ENCODE measurements around the gene ZNF655.

Gene ZNF655

GRCh38 chr7:99596408-99596955 is 38.0 kb downstream of the ZNF655 start:
- DNase-seq: no peak
- in situ Hi-C loops (cut with HindIII; ENCODE audit: low pct_ligation_motif_present, low pct_unique_long_range_greater_than_20kb, low sequenced_read_pairs): no loop called here

DNA sequence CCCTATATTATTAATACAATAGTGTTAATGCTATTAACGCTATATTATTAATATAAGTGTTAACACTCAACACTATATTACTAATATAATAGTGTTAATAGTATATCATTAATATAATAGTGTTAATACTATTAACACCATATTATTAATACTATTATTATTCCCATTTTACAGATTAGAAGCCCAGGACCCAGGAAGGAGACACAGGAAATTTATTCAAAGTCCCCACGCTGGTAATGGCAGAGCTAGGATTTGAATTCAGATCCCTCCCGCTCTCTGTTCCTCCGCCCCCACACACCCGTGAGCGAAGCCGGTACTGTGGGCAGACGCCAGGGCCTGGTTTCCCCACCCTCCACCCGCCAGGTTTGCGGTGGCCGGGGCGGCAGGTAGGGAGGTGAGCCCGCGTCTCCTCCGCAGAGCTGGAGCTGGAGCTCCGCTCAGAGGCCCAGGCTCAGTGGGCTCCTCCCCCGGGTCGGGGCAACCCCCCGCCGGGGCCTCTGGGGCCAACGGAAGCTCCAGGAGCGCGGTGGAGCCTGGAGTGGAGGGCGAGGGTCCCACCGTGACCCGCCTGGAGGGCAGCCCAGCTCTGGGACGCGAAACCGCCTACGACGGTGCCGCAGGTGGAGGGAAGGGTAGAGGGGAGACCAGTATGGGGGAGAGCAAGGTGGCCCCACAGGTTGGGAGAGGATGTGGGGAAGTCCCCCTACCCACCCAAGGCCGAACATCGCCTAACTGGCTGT is 39.5 kb downstream of the ZNF655 start, which contains the start of gene TMEM225B:
TSS of gene TMEM225B (plus strand) at position 506 of the 740 bp plus-strand sequence. CDS start 6,122 bp downstream, outside the sequence.
- no peak for DNase-seq
- in situ Hi-C loops (cut with HindIII; ENCODE audit: low pct_ligation_motif_present, low pct_unique_long_range_greater_than_20kb, low sequenced_read_pairs): no loop called here

DNA sequence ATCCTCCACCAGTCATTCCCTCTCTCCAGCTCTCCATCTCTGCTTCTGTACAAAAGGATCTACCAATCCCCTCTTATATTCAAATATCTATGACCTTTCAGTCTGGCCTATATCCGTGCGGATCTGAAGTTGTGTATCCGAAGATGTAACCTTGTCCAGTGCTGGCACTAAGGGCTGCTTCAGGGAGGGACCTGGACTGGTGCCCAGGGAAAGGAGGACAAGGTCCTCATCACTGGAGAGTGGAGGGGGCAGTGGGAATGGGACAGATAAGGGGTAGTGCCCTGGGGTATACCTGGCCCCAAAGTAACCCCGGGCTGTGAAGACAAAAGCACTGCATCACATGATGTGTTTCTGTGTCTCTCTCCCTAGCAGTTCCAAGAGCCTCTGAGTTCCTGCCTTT is 41.4 kb downstream of the ZNF655 start:
- DNase-seq: no peak
- in situ Hi-C loops (cut with HindIII; ENCODE audit: low pct_ligation_motif_present, low pct_unique_long_range_greater_than_20kb, low sequenced_read_pairs): no loop called here

DNA sequence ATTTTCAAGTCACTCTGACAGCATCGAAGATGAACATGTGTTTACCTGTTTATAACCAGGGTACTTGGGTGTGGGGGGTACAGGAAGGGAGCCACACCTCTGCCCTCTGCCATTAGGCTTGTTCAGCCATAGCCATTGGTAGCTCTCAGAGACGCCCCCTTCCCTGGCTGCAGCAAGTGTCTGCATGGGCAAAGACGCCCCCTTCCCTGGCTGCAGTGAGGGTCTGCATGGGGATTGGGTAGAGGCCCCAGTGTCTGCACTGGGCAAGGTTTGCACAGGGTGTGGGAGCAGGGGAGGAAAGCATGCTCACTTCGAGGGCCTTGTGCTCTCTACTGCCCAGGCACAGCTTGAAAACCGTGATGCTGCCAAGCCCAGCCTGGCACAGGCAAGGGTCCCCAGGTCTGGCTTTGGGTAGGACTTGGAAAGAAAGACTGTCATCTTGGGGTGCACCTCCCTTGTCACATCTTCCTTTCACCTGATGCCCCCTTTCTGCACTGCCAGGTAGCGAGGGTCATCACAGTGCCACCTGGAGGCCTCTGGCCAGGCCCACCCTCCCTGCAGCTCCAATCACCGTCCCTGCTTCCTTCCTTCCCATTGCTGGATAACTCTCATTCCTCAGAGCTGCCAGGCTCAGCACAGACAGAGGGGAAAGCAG is 43.3 kb downstream of the ZNF655 start:
- in situ Hi-C loops (cut with HindIII; ENCODE audit: low pct_ligation_motif_present, low pct_unique_long_range_greater_than_20kb, low sequenced_read_pairs): no loop called here
- DNase-seq: no peak

DNA sequence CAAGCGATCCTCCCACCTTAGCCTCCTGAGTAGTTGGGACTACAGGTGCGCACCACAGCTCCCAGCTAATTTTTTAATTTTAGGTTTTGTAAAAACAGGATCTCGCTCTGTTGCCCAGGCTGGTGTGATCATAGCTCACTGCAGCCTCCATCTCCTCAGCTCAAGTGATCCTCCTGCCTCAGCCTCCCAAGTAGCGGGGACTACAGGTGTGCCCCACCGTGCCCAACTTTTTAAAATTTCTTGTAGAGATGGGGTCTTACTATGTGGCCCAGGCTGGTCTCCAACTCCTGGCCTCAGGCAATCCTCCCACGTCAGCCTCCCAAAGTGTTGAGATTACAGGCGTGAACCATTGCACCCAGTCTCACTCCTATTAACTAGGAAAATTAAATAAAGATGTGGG is 47.1 kb downstream of the ZNF655 start:
- in situ Hi-C loops (cut with HindIII; ENCODE audit: low pct_ligation_motif_present, low pct_unique_long_range_greater_than_20kb, low sequenced_read_pairs): no loop called here
- DNase-seq: no peak

DNA sequence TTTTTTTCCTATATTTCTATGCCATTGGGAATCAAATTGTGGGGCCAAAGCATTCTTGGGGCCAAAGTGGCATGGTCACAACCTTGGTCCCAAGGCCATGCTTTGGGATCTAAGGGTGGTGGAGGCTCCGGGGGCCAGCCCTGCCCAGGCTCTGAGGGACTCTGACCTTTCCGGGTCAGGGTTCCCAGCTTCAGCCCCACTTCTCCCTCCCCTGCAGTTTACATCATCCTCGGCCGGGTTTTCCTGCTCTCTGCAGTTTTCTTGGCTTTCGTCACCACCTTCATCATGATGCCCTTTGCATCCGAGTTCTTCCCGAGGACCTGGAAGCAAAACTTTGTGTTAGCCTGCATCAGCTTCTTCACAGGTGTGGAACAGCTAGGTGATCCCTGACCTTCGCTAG is 48.1 kb downstream of the ZNF655 start:
- in situ Hi-C loops (cut with HindIII; ENCODE audit: low pct_ligation_motif_present, low pct_unique_long_range_greater_than_20kb, low sequenced_read_pairs): no loop called here
- no peak for DNase-seq

DNA sequence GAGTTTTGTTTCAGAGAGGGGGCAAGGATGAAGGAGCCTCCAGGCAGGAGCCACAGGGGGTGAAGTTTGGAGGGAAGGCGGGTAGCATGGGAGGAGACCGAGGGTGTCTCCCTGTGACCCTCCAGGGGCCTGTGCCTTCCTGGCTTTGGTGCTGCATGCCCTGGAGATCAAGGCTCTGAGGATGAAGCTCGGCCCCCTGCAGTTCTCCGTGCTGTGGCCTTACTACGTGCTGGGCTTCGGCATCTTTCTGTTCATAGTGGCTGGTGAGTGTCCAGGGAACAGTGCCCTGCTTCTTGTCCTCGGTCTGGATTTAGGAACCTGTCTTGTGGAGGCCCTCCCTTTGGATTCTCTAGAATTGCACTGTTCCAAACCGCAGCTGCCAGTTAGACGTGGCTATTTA is 49.1 kb downstream of the ZNF655 start:
- no peak for DNase-seq
- in situ Hi-C loops (cut with HindIII; ENCODE audit: low pct_ligation_motif_present, low pct_unique_long_range_greater_than_20kb, low sequenced_read_pairs): no loop called here

GRCh38 chr7:99614495-99614894 is 56.1 kb downstream of the ZNF655 start:
- DNase-seq: no peak
- in situ Hi-C loops (cut with HindIII; ENCODE audit: low pct_ligation_motif_present, low pct_unique_long_range_greater_than_20kb, low sequenced_read_pairs): no loop called here

DNA sequence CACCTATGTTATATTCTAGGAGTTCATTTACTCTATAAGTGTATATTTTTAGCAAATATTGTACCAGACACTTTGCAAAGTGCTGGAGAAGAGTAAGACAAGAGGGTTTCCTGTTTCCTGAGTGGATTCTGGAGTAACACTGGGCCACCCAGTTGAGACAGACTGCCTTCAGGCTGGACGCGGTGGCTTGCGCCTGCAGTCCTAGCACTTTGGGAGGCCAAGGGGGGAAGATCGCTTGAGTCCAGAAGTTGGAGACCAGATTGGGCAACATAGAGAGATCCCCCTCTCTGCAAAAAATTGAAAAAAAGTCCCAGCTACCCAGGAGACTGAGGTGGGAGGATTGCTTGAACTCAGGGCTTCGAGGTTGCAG is 57.5 kb downstream of the ZNF655 start:
- DNase-seq: no peak
- in situ Hi-C loops (cut with HindIII; ENCODE audit: low pct_ligation_motif_present, low pct_unique_long_range_greater_than_20kb, low sequenced_read_pairs): no loop called here

GRCh38 chr7:99616359-99617191 is 58.1 kb downstream of the ZNF655 start, which contains the start of gene ZSCAN25:
Gene ZSCAN25 (plus strand): TSS chr7:99616946. CDS start chr7:99619607, 2,661 bp downstream.
- in situ Hi-C loops (cut with HindIII; ENCODE audit: low pct_ligation_motif_present, low pct_unique_long_range_greater_than_20kb, low sequenced_read_pairs): no loop called here
- peak; percentile 98 for DNase-seq

GRCh38 chr7:99617192-99617781 is 58.8 kb downstream of the ZNF655 start:
- in situ Hi-C loops (cut with HindIII; ENCODE audit: low pct_ligation_motif_present, low pct_unique_long_range_greater_than_20kb, low sequenced_read_pairs): no loop called here
- DNase-seq: no peak

DNA sequence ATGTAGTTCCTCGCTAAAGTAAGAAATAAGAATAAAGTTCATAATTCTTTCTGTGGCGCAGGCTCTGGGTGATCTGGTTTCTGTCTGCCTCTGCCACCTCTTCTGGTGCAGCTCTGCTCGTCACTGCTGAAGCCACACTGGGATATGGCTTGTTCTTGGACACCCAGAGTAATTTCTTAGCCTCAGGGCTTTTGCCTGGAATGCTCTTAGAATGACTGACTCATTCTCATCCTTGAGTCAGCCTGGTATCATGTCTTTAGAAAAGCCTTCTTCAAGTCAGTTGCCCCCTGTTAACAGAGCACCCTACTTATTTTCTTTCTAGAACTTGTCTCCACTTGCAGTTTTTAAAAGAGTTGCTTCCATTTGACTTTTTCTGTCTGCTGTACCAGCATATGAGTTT is 60.3 kb downstream of the ZNF655 start:
- in situ Hi-C loops (cut with HindIII; ENCODE audit: low pct_ligation_motif_present, low pct_unique_long_range_greater_than_20kb, low sequenced_read_pairs): no loop called here
- DNase-seq: peak; percentile 32

GRCh38 chr7:99619571-99620130 is 61.2 kb downstream of the ZNF655 start:
- in situ Hi-C loops (cut with HindIII; ENCODE audit: low pct_ligation_motif_present, low pct_unique_long_range_greater_than_20kb, low sequenced_read_pairs): no loop called here
- DNase-seq: no peak

DNA sequence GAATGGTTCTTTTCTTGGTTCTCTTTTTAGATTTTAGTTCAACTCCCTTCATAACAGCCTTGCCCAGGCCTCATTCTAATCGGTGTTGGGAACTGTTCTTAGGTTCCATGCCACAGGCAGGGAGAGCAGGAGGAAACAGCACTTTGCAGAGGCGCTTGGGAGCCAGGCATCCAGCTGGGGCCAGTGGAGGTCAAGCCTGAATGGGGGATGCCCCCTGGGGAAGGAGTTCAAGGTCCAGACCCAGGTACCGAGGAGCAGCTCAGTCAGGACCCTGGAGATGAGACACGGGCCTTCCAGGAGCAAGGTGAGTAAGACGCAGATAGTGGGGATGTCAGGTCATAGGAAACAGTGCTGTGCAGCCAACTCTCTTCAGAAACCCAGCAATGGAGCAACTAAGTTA is 62.8 kb downstream of the ZNF655 start:
- no peak for DNase-seq
- in situ Hi-C loops (cut with HindIII; ENCODE audit: low pct_ligation_motif_present, low pct_unique_long_range_greater_than_20kb, low sequenced_read_pairs): no loop called here

DNA sequence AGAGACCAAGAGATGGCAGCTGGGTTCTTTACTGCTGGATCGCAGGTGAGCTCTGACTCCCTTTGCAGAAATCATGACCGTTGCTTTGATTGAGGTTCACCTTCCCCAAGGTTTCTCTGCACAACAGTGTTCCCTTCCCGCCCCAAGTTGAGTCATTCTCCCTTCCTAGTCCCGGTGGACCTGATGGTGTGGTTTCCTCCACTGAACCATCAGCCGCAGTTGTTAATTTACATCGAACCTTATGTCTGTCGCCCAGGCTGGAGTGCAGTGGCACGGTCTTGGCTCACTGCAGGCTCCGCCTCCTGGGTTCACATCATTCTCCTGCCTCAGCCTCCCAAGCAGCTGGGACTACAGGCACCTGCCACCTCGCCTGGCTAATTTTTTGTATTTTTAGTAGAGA is 64.2 kb downstream of the ZNF655 start:
- DNase-seq: no peak
- in situ Hi-C loops (cut with HindIII; ENCODE audit: low pct_ligation_motif_present, low pct_unique_long_range_greater_than_20kb, low sequenced_read_pairs): no loop called here

- no peak for DNase-seq
- in situ Hi-C loops (cut with HindIII; ENCODE audit: low pct_ligation_motif_present, low pct_unique_long_range_greater_than_20kb, low sequenced_read_pairs): no loop called here
These were observed 64.8 kb downstream of the ZNF655 start for GRCh38 chr7:99623091-99623693.

DNA sequence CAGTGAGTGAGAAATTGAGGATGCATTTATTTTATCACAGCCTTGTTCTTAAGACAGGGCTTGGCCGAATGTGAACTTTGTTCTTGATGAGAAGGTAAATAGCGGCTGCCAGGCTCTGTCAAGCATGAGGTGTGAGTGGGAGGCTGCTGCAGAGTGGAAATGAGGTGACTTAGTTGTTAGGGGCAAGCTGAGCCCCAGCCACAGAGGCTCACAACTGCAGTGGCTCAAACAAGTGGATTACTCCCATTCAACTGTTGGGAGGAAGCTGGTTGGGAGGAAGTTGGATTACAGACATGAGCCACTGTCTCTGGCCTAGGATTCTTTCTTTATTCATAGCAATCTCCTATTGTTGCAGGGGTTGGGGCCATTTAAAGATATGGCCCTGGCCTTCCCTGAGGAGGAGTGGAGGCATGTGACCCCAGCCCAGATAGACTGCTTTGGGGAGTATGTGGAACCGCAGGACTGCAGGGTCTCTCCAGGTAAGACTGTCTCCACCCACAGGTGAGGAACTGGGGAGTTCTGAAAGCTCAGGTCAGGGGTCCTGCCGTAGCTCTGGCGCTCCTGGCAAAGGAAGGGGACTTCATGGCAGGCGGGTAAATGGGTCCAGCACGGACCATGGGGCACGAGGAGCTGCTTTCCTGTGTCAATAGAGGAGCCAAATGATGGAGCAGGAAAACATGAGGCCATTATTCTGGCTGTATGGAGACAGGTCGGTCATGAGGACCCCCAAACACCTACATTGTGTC is 65.4 kb downstream of the ZNF655 start:
- in situ Hi-C loops (cut with HindIII; ENCODE audit: low pct_ligation_motif_present, low pct_unique_long_range_greater_than_20kb, low sequenced_read_pairs): no loop called here
- DNase-seq: no peak
